Skeletal muscle satellite cell (primary cell): ENCODE data around the gene MAMLD1.

ENCODE experiments used
- H3K27me3 ChIP-seq: 2 replicates; pipeline ENCODE4 v1.7.0; 2013; ENCODE audit warnings: low read length; ENCODE audit not compliant: control insufficient read depth, insufficient read depth
- H3K36me3 ChIP-seq: 2 replicates; pipeline ENCODE4 v1.7.0; 2013; ENCODE audit warnings: mild to moderate bottlenecking, control low read depth, low read length; ENCODE audit not compliant: insufficient read depth
- H3K4me1 ChIP-seq: 2 replicates; pipeline ENCODE4 v1.7.0; 2013; ENCODE audit warnings: low read length; ENCODE audit not compliant: control insufficient read depth, insufficient read depth
- H3K4me2 ChIP-seq: 2 replicates; pipeline ENCODE4 v1.7.0; 2013; ENCODE audit warnings: mild to moderate bottlenecking, low read length
- H3K4me3 ChIP-seq: 2 replicates; pipeline ENCODE4 v1.7.0; 2013; ENCODE audit warnings: low read length
- H3K9ac ChIP-seq: 2 replicates; pipeline ENCODE4 v1.7.0; 2013; ENCODE audit warnings: mild to moderate bottlenecking, low read depth, low read length, moderate library complexity
- H3K9me3 ChIP-seq: replicated peaks from 2 replicates; pipeline ENCODE4 v1.7.0; 2013; ENCODE audit warnings: mild to moderate bottlenecking, control low read depth, low read length

The MAMLD1 gene

GRCh38 chrX:150506486-150506885, 143.4 kb downstream of the MAMLD1 start:
- H3K4me1 ChIP-seq: peaks cover 37% of the 10 kb centered on the region

GRCh38 chrX:150507251-150507856, 144.2 kb downstream of the MAMLD1 start:
- peak overlapping the region; percentile 66 for H3K4me2 ChIP-seq
- no peaks in the 10 kb centered on the region for H3K9me3 ChIP-seq
- H3K4me1 ChIP-seq: peaks cover 37% of the 10 kb centered on the region
- no peaks in the 10 kb centered on the region for H3K36me3 ChIP-seq
- H3K4me3 ChIP-seq: peak overlapping the region; percentile 48
- no peaks in the 10 kb centered on the region for H3K27me3 ChIP-seq
- peak overlapping the region; percentile 52 for H3K9ac ChIP-seq

More at GRCh38 chrX:150506486-150506885, 143.4 kb downstream of the MAMLD1 start:
- Histone ChIP-seq H3K4me3 (no peak overlapping the region), H3K36me3 (no peaks in the 10 kb centered on the region), H3K27me3 (no peaks in the 10 kb centered on the region), H3K9ac (no peak overlapping the region), H3K4me2 (no peak overlapping the region), H3K9me3 (no peaks in the 10 kb centered on the region)

DNA sequence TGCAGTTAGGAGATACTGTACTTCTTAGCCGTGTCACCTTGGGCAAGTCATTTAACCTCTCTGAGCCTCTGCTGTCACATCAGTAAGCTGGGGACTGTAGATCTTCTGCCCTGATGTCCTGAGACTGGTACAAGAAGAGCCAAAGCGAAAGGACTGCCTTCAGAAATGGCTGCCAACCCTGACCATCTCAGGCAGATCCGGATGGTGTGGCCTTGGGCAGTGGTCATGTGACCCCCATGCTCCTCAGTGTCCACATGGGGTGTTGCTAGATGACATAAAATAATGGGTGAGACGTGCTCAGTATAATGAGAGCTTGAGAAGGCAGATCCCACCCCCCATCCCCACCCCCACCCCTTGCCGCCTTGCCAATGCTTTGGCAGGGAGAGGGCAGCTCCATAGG, 144.9 kb downstream of the MAMLD1 start:
- H3K4me1 ChIP-seq: peaks cover 37% of the 10 kb centered on the region
- no peaks in the 10 kb centered on the region for H3K9me3 ChIP-seq
- peak overlapping the region; percentile 66 for H3K4me2 ChIP-seq
- H3K9ac ChIP-seq: peak overlapping the region; percentile 52
- H3K27me3 ChIP-seq: no peaks in the 10 kb centered on the region
- no peaks in the 10 kb centered on the region for H3K36me3 ChIP-seq
- H3K4me3 ChIP-seq: peak overlapping the region; percentile 47

DNA sequence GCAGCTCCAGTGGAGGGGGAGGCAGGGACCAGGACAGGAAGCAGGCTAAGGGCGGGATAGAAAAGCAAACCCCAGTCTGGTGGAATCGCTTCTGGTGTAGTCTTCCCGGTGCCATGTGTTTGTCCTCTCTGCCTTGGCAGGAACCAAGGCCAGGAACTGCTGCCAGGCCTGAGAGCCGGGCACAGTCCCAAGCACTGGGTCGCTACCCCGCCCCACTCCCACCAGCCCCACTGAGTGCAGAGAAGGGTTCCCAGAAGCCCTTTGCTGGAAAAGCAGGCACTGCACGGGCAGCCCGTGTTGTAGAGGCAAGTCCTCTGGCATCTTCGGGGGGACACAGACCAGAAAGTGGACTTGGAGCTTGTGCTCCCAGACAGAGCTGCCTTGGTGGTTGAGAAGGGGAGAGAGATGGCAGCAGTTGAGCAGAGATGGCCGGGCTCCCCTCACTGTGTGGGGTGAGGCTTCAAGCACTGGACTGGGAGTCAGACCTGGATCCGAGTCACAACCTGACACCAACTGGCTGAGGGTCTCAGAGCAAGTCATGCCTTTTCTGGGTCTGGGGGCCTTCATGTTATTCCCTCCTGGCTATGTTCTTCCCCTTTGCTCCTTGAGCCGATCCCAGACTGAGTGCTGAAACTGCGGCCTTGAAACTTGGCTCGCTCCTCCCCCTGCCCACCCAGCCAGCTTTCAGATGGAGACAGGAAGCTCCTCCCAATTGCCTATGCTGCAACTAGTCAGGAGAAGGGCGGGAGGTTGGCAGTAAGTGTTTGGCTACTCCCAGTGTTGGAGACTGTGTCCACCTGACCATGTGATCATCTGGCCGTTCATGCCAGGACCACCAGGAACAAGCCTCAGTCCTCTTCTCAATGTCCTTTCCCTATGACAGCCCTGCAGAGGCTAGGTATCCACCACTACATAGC, 145.6 kb downstream of the MAMLD1 start:
- Histone ChIP-seq H3K4me3 (no peak overlapping the region), H3K4me1 (peaks cover 36% of the 10 kb centered on the region), H3K27me3 (no peaks in the 10 kb centered on the region), H3K36me3 (no peaks in the 10 kb centered on the region), H3K4me2 (peak overlapping the region; percentile 19), H3K9me3 (no peaks in the 10 kb centered on the region), H3K9ac (no peak overlapping the region)

DNA sequence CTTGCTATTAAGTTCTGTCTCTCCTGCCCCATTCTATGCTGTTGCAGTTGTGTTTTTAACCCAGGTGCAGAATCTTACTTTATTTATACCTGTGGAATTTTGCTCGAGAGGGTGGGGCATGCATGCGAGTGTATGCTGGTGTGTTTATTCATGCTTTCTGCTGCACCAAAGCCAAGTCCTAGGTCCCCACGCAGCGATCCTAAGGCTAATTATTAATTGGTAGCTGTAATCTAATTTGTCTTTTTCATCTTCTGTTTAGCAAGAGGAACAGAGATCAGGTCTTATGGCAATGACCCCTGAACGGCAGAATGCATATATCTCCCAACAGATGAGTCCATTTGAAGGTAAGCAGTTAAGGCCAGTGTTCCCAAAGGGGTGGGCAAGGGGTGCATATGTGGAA, 146.6 kb downstream of the MAMLD1 start:
- no peaks in the 10 kb centered on the region for H3K9me3 ChIP-seq
- H3K4me2 ChIP-seq: no peak overlapping the region
- no peak overlapping the region for H3K4me3 ChIP-seq
- no peaks in the 10 kb centered on the region for H3K36me3 ChIP-seq
- H3K4me1 ChIP-seq: peaks cover 26% of the 10 kb centered on the region
- H3K27me3 ChIP-seq: no peaks in the 10 kb centered on the region
- no peak overlapping the region for H3K9ac ChIP-seq

GRCh38 chrX:150512461-150512901, 149.4 kb downstream of the MAMLD1 start:
- Histone ChIP-seq H3K4me1 (peaks cover 14% of the 10 kb centered on the region), H3K36me3 (no peaks in the 10 kb centered on the region), H3K9me3 (no peaks in the 10 kb centered on the region), H3K9ac (no peak overlapping the region), H3K27me3 (no peaks in the 10 kb centered on the region), H3K4me3 (no peak overlapping the region), H3K4me2 (no peak overlapping the region)

DNA sequence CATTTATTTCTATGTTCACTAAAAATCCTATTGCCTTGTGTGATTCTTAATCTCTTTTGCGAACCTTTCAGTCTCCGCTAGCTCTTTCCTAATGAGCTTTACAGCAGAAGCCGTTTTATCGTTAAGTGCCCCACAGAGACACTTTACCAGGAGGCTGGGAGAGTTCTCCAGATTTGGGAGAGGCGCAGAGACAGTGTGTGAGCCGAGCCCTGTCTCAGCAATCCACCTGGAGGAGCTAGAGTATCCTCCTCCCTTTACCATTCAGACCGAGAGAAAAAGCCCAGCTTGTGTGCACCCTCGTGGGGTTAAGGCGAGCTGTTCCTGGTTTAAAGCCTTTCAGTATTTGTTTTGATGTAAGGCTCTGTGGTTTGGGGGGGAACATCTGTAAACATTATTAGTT, 150.4 kb downstream of the MAMLD1 start:
- H3K9me3 ChIP-seq: no peaks in the 10 kb centered on the region
- H3K4me3 ChIP-seq: no peak overlapping the region
- no peaks in the 10 kb centered on the region for H3K27me3 ChIP-seq
- H3K9ac ChIP-seq: no peak overlapping the region
- H3K4me2 ChIP-seq: no peak overlapping the region
- peaks cover 5% of the 10 kb centered on the region for H3K4me1 ChIP-seq
- H3K36me3 ChIP-seq: no peaks in the 10 kb centered on the region

DNA sequence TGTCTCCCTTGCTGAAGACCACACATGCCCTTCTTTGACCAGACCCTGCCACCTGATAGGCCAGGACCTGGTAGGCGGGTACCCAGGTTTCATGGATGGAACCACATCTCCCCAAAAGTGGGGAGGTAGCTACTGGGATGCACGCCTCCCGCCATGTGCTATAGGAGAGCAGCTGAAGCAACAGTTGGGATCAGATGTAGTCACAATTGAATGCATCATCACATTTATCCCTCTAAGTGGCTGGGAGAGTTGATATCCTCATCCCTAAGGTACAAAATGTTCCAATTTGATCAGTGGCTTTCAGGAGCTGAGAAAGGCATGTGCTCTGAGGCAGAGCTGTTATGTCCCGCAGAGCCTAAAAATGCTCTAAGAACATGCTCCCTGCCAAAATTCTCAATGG, 151.3 kb downstream of the MAMLD1 start:
- H3K36me3 ChIP-seq: no peaks in the 10 kb centered on the region
- H3K9me3 ChIP-seq: no peaks in the 10 kb centered on the region
- no peak overlapping the region for H3K9ac ChIP-seq

DNA sequence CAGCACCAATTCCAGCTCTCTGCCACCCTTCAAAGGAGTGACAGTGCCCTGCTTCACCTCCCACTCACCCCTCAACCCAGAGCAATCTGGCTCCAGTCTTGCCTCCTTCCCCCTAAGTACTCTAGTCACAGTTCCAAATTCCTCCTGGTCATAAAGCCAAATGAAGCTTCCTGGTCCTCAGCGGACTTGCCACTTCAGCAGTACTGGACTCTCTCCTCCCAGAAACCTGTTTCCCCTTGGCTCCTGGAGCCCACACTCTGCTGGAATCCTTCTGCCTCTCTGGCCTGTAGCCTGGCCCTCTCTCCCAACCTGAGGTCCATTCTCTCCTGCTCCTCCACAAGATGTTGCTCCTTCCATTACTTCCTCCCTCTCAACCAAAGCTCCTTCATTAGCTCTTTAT, 152.7 kb downstream of the MAMLD1 start:
- Histone ChIP-seq H3K9me3 (no peaks in the 10 kb centered on the region), H3K4me1 (no peaks in the 10 kb centered on the region), H3K27me3 (no peaks in the 10 kb centered on the region), H3K36me3 (no peaks in the 10 kb centered on the region), H3K9ac (no peak overlapping the region), H3K4me3 (no peak overlapping the region), H3K4me2 (no peak overlapping the region)

More for the DNA sequence above, 151.3 kb downstream of the MAMLD1 start:
- Histone ChIP-seq H3K4me1 (no peaks in the 10 kb centered on the region), H3K4me3 (no peak overlapping the region), H3K27me3 (no peaks in the 10 kb centered on the region), H3K4me2 (no peak overlapping the region)

DNA sequence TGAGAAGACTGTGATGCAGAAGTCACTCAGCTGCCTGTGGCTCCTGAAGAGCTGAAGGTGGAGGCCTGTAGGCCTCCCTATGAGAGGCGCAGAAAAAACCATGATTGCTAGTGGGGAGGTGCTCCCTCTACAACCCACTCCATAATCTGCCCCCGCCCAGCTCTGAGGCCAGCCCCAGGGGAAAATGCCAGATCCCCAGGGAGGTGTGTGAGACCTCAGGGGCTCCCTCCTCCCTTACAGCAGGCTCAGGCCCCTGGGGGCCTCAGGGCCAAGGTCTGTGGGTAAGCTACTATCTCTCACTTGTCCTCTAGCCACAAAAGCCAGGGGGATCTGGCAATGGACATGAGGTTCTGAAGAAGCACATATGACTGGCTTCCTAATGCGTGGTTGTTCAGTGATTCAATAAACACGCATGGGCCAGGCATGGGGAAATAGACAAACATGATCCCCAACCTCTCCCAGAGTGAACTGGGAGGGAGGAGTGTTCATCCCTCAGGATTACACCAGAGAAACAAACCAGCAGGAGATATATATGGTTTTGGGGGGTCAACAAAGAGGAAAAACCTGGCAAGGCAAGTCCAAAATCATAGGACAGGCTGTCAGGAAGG, 154.3 kb downstream of the MAMLD1 start:
- Histone ChIP-seq H3K4me2 (no peak overlapping the region), H3K4me3 (no peak overlapping the region), H3K9ac (no peak overlapping the region)

GRCh38 chrX:150522494-150522893, 159.4 kb downstream of the MAMLD1 start:
- no peak overlapping the region for H3K4me3 ChIP-seq
- no peaks in the 10 kb centered on the region for H3K9me3 ChIP-seq
- no peak overlapping the region for H3K4me2 ChIP-seq
- H3K4me1 ChIP-seq: no peaks in the 10 kb centered on the region
- H3K36me3 ChIP-seq: no peaks in the 10 kb centered on the region
- H3K27me3 ChIP-seq: no peaks in the 10 kb centered on the region
- H3K9ac ChIP-seq: no peak overlapping the region

More for the DNA sequence above, 154.3 kb downstream of the MAMLD1 start:
- H3K4me1 ChIP-seq: no peaks in the 10 kb centered on the region
- no peaks in the 10 kb centered on the region for H3K9me3 ChIP-seq
- no peaks in the 10 kb centered on the region for H3K36me3 ChIP-seq
- H3K27me3 ChIP-seq: no peaks in the 10 kb centered on the region
